B cell (primary cell): ENCODE measurements around the gene PRKCA. TPM values are rescaled to one million over a fixed set of nuclear protein-coding genes. Genes with fewer than 3 reads are reported as not detected.

ENCODE experiments used
- ATAC-seq: fragments of 200-7000 bp; cut with Tn5 transposase; one replicate; pipeline ENCODE4 v1.10.0; 2021; ENCODE audit warnings: low read depth, mild to moderate bottlenecking, moderate number of reproducible peaks, moderate library complexity
- CTCF ChIA-PET: fragments of 350-600 bp; sonication (Branson Sonifier 250); formaldehyde crosslinking; loops from one replicate; lab custom pipeline; 2021; ENCODE audit warnings: antibody characterized with exemption, inconsistent platforms; lab: Charles Lee
- POLR2A ChIA-PET: fragments of 350-600 bp; sonication (Branson Sonifier 250); formaldehyde crosslinking; loops from one replicate; lab custom pipeline; 2021; ENCODE audit warnings: antibody characterized with exemption; lab: Charles Lee
- DNase-seq: peaks from one replicate; pipeline ENCODE4 v3.0.0; 2013
- H2AFZ ChIP-seq: 2 replicates; pipeline ENCODE4 v1.6.1; 2012; ENCODE audit warnings: mild to moderate bottlenecking, low read depth, low read length; ENCODE audit not compliant: insufficient read depth, poor library complexity, severe bottlenecking
- H3K27ac ChIP-seq, 2 donors: 1 replicate in 1 of 2; 2 replicates in 1 of 2; pipeline ENCODE4 v1.5.1; 2012 to 2013; ENCODE audit warnings: low read length in 2 of 2, mild to moderate bottlenecking in 2 of 2, moderate library complexity in 1 of 2
- H3K27me3 ChIP-seq, 4 experiments: fragments of 200-600 bp in 1 of 4; sonication (generic) in 1 of 4; replicated peaks in 1 of 4; 1 replicate in 2 of 4; 2 replicates in 2 of 4; pipeline versions ENCODE4 v1.6.1 to v1.7.0; 2013 to 2016; ENCODE audit warnings: low read length in 3 of 4, mild to moderate bottlenecking in 2 of 4, mixed read lengths in 1 of 4, moderate library complexity in 1 of 4; ENCODE audit not compliant: insufficient read depth in 4 of 4, control insufficient read depth in 3 of 4; ENCODE audit errors: control extremely low read depth in 1 of 4
- H3K36me3 ChIP-seq, 2 experiments: replicated peaks in 1 of 2; 1 replicate in 1 of 2; 2 replicates in 1 of 2; pipeline versions ENCODE4 v1.6.1 to v1.7.1; 2013; ENCODE audit warnings: low read length in 1 of 2; ENCODE audit not compliant: insufficient read depth in 2 of 2, control insufficient read depth in 1 of 2; ENCODE audit errors: control extremely low read depth in 1 of 2, extremely low read depth in 1 of 2
- H3K4me1 ChIP-seq, 2 donors: fragments of 200-600 bp in 1 of 2; sonication (generic) in 1 of 2; 1 replicate in 1 of 2; 2 replicates in 1 of 2; pipeline versions ENCODE4 v1.5.1 to v1.6.1; 2013 to 2017; ENCODE audit warnings: low read length in 2 of 2; ENCODE audit not compliant: control insufficient read depth in 2 of 2, insufficient read depth in 2 of 2
- H3K4me2 ChIP-seq: replicated peaks from 2 replicates; pipeline ENCODE3; 2012; ENCODE audit warnings: mild to moderate bottlenecking, low read depth, low read length; ENCODE audit not compliant: poor library complexity, severe bottlenecking
- H3K4me3 ChIP-seq, 5 experiments: fragments of 200-600 bp in 1 of 5; sonication (generic) in 1 of 5; 1 replicate in 3 of 5; 2 replicates in 2 of 5; pipeline versions ENCODE4 v1.5.1 to v1.7.0; 2011 to 2016; ENCODE audit warnings: low read length in 4 of 5, mild to moderate bottlenecking in 4 of 5, low read depth in 2 of 5, control low read depth in 1 of 5, moderate library complexity in 1 of 5; ENCODE audit not compliant: insufficient read depth in 1 of 5; ENCODE audit errors: control extremely low read depth in 1 of 5, extremely low read depth in 1 of 5
- H3K79me2 ChIP-seq: fragments of 200-600 bp; sonication (generic); one replicate; pipeline ENCODE4 v1.6.0; 2016; ENCODE audit warnings: low read length; ENCODE audit not compliant: control insufficient read depth, insufficient read depth
- H3K9ac ChIP-seq: fragments of 200-600 bp; sonication (generic); 2 replicates; pipeline ENCODE4 v1.6.1; 2017; ENCODE audit warnings: mild to moderate bottlenecking, low read length, moderate library complexity
- H3K9me3 ChIP-seq, 3 donors: one replicate each; pipeline versions ENCODE4 v1.6.1 to v1.7.1; 2013; ENCODE audit warnings: low read length in 2 of 3; ENCODE audit not compliant: control insufficient read depth in 2 of 3, insufficient read depth in 1 of 3; ENCODE audit errors: control extremely low read depth in 1 of 3
- H4K20me1 ChIP-seq: 2 replicates; pipeline ENCODE4 v1.6.0; 2012; ENCODE audit warnings: mild to moderate bottlenecking, low read length; ENCODE audit not compliant: insufficient read depth, control insufficient read depth, poor library complexity, severe bottlenecking
- H3K27ac Mint-ChIP-seq: one replicate; pipeline ENCODE4 v1.8.0; 2021; ENCODE audit warnings: mixed read lengths
- H3K27me3 Mint-ChIP-seq: one replicate; pipeline ENCODE4 v1.8.0; 2021; ENCODE audit warnings: mixed read lengths
- H3K4me1 Mint-ChIP-seq: one replicate; pipeline ENCODE4 v1.8.0; 2021; ENCODE audit warnings: mixed read lengths
- H3K4me3 Mint-ChIP-seq: one replicate; pipeline ENCODE4 v1.8.0; 2021; ENCODE audit warnings: mixed read lengths
- H3K9me3 Mint-ChIP-seq: one replicate; pipeline ENCODE4 v1.8.0; 2022; ENCODE audit warnings: mixed read lengths; ENCODE audit not compliant: insufficient read depth
- CTCF ChIP-seq: fragments of 200-600 bp; IDR thresholded peaks from one replicate; pipeline ENCODE4 v1.8.0; 2022; ENCODE audit warnings: antibody characterized with exemption, mild to moderate bottlenecking
- EZH2 ChIP-seq: IDR thresholded peaks from 2 replicates; pipeline ENCODE4 v1.6.1; 2012; ENCODE audit warnings: borderline replicate concordance, low read depth, mild to moderate bottlenecking, moderate library complexity, low read length; ENCODE audit not compliant: insufficient read depth, poor library complexity, severe bottlenecking
- WGBS: methylation state at CpG from one replicate; pipeline ENCODE4 v1.1.5; 2013; ENCODE audit warnings: missing lambda C conversion rate; ENCODE audit not compliant: insufficient coverage; 5-methylcytosine and 5-hydroxymethylcytosine counted together
- intact Hi-C: fragments of 100-400 bp; cut with micrococcal nuclease; formaldehyde crosslinking; loops from one replicate; pipeline ENCODE4 v1.10.0; 2022
- polyA plus RNA-seq: library from polyadenylated mRNA; depleted of rRNA; stranded (reverse); fragments of >200 nt; gene quantifications from 2 replicates; pipeline ENCODE4 v1.2.3, GENCODE V29; 2012
- total RNA-seq, 2 donors: library from RNA; stranded (reverse); fragments of 120-200 nt in 1 of 2; gene quantifications; 1 replicate in 1 of 2; 2 replicates in 1 of 2; pipeline versions ENCODE4 v1.2.3 to v1.2.4, GENCODE V29; 2013 to 2022

The PRKCA gene
- total and polyA plus RNA-seq, 2 donors (not counting 1 experiment from before 2014, with no cell fraction given), result 0.33 to 7.7 TPM

GRCh38 chr17:66273586-66273848 lies 28.9 kb upstream of the PRKCA start:
- no peak overlapping the region for H3K4me2 ChIP-seq
- no peaks in the 10 kb centered on the region for H3K79me2 ChIP-seq
- no peak overlapping the region for H2AFZ ChIP-seq
- H3K9ac ChIP-seq, result no peak overlapping the region
- H3K4me1 Mint-ChIP-seq, result no peaks in the 10 kb centered on the region
- TF ChIP-seq EZH2, result no peak
- no peak for TF ChIP-seq CTCF
- no peak overlapping the region for H3K4me3 ChIP-seq
- H3K27me3 ChIP-seq, result no peaks in the 10 kb centered on the region
- H3K9me3 Mint-ChIP-seq, result peaks cover 3% of the 10 kb centered on the region
- H3K27ac Mint-ChIP-seq, result no peak overlapping the region
- no peaks in the 10 kb centered on the region for H3K36me3 ChIP-seq
- ATAC-seq (no peak), DNase-seq (no peak)
- ChIA-PET CTCF (no interaction called here), POLR2A (no interaction called here)
- no peaks in the 10 kb centered on the region for H4K20me1 ChIP-seq
- no peaks in the 10 kb centered on the region for H3K4me1 ChIP-seq
- intact Hi-C loops, result no loop called here
- H3K27ac ChIP-seq, result no peak overlapping the region
- H3K27me3 Mint-ChIP-seq, result peaks cover 23% of the 10 kb centered on the region
- no peak overlapping the region for H3K4me3 Mint-ChIP-seq
- peaks cover 0 to 2% (median 0%) of the 10 kb centered on the region in 3 donors for H3K9me3 ChIP-seq

GRCh38 chr17:66275651-66276050 lies 26.8 kb upstream of the PRKCA start:
- Histone ChIP-seq H2AFZ (no peak overlapping the region), H3K79me2 (no peaks in the 10 kb centered on the region), H3K4me3 (no peak overlapping the region), H3K36me3 (no peaks in the 10 kb centered on the region), H3K4me2 (no peak overlapping the region), H3K9ac (no peak overlapping the region), H4K20me1 (no peaks in the 10 kb centered on the region), H3K9me3 (peaks cover 0 to 2% (median 0%) of the 10 kb centered on the region in 3 donors), H3K4me1 (no peaks in the 10 kb centered on the region), H3K27ac (no peak overlapping the region), H3K27me3 (no peaks in the 10 kb centered on the region)
- ChIA-PET POLR2A (no interaction called here), CTCF (no interaction called here)
- Mint-ChIP-seq H3K9me3 (peaks cover 3% of the 10 kb centered on the region), H3K27ac (no peak overlapping the region), H3K4me3 (no peak overlapping the region), H3K27me3 (peaks cover 23% of the 10 kb centered on the region), H3K4me1 (no peaks in the 10 kb centered on the region)
- 90% methylated on average over 6 of the region's 6 CpGs for WGBS
- ATAC-seq, result no peak
- TF ChIP-seq EZH2 (no peak), CTCF (no peak)
- no peak for DNase-seq
- intact Hi-C loops, result no loop called here
